Endothelial cell of umbilical vein (primary cell): ENCODE results near the gene KRT83. TPM values are rescaled to one million over a fixed set of nuclear protein-coding genes. Genes with fewer than 3 reads are reported as not detected.

Source experiments
- BruUV-seq: library from RNA; stranded (reverse); fragments of 400-500 nt; replicated peaks from 2 replicates; lab custom pipeline; 2021; lab: Mats Ljungman, UMichigan
- CTCF ChIA-PET: fragments of 300-600, 350-600 bp; sonication (Branson Sonifier 250); formaldehyde crosslinking; loops from one replicate; lab custom pipeline; 2021; ENCODE audit warnings: antibody characterized with exemption, inconsistent platforms; lab: Charles Lee
- POLR2A ChIA-PET: fragments of 300-600, 350-600 bp; sonication (Branson Sonifier 250); formaldehyde crosslinking; loops from one replicate; lab custom pipeline; 2021; ENCODE audit warnings: antibody characterized with exemption, inconsistent platforms; lab: Charles Lee
- DNase-seq: peaks from one replicate; pipeline ENCODE4 v3.0.0-alpha.2; 2011; ENCODE audit warnings: low read depth, low spot score
- FAIRE-seq: peaks from 2 replicates; lab custom pipeline; 2011; peaks lifted over from hg19 to GRCh38; lab: Jason Lieb, UNC
- H2AFZ ChIP-seq: 2 replicates; pipeline ENCODE4 v1.6.0; 2012; ENCODE audit warnings: low read depth, low read length, control low read depth, inconsistent platforms
- H3K27ac ChIP-seq: 2 replicates; pipeline ENCODE4 v1.5.1; 2011; ENCODE audit warnings: low read depth, mild to moderate bottlenecking, control low read depth, low read length, moderate library complexity; ENCODE audit not compliant: insufficient read depth
- H3K27me3 ChIP-seq, 2 experiments: 2 replicates each; pipeline versions ENCODE4 v1.6.0 to v1.6.1; 2011; ENCODE audit warnings: low read length in 2 of 2, mixed read lengths in 1 of 2; ENCODE audit not compliant: control insufficient read depth in 2 of 2, insufficient read depth in 2 of 2
- H3K36me3 ChIP-seq, 2 experiments: 2 replicates in 1 of 2; 3 replicates in 1 of 2; pipeline ENCODE4 v1.5.1; 2011; ENCODE audit warnings: low read length in 2 of 2, mild to moderate bottlenecking in 1 of 2, moderate library complexity in 1 of 2; ENCODE audit not compliant: control insufficient read depth in 2 of 2, insufficient read depth in 2 of 2; ENCODE audit errors: extremely low read depth in 1 of 2
- H3K4me1 ChIP-seq: 3 replicates; pipeline ENCODE4 v1.5.1; 2011; ENCODE audit warnings: mild to moderate bottlenecking, low read length; ENCODE audit not compliant: control insufficient read depth, insufficient read depth; ENCODE audit errors: extremely low read depth
- H3K4me2 ChIP-seq: 2 replicates; pipeline ENCODE4 v1.6.1; 2011; ENCODE audit warnings: low read length, control low read depth, mixed read lengths; ENCODE audit not compliant: insufficient read depth
- H3K4me3 ChIP-seq, 3 experiments: fragments of 200-600 bp in 1 of 3; sonication (generic), shearing (Covaris generic) in 1 of 3; replicated peaks in 1 of 3; 2 replicates each; pipeline ENCODE4 v1.5.1; 2011 to 2016; ENCODE audit warnings: control low read depth in 3 of 3, low read length in 3 of 3, mild to moderate bottlenecking in 2 of 3, inconsistent platforms in 1 of 3, low read depth in 1 of 3, moderate library complexity in 1 of 3; ENCODE audit not compliant: insufficient read depth in 1 of 3
- H3K79me2 ChIP-seq: 2 replicates; pipeline ENCODE4 v1.6.0; 2012; ENCODE audit warnings: low read length, inconsistent platforms; ENCODE audit not compliant: control insufficient read depth, insufficient read depth
- H3K9ac ChIP-seq: replicated peaks from 2 replicates; pipeline ENCODE3; 2011; ENCODE audit warnings: low read length, control low read depth; ENCODE audit not compliant: insufficient read depth; ENCODE audit errors: extremely low read depth
- H3K9me1 ChIP-seq: replicated peaks from 3 replicates; pipeline ENCODE4 v1.6.0; 2011; ENCODE audit warnings: mild to moderate bottlenecking, low read length; ENCODE audit not compliant: control insufficient read depth, insufficient read depth; ENCODE audit errors: extremely low read depth
- H3K9me3 ChIP-seq: replicated peaks from 2 replicates; pipeline ENCODE4 v1.5.1; 2012; ENCODE audit warnings: low read length, inconsistent platforms; ENCODE audit not compliant: control insufficient read depth, insufficient read depth
- H4K20me1 ChIP-seq: replicated peaks from 2 replicates; pipeline ENCODE3; 2011; ENCODE audit warnings: mild to moderate bottlenecking, low read length; ENCODE audit not compliant: control insufficient read depth, insufficient read depth; ENCODE audit errors: extremely low read depth
- CTCF ChIP-seq, 2 donors: IDR thresholded peaks; 1 replicate in 1 of 2; 2 replicates in 1 of 2; pipeline ENCODE4 v1.5.1; 2011; ENCODE audit warnings: low read length in 2 of 2, mild to moderate bottlenecking in 2 of 2, moderate library complexity in 2 of 2, control low read depth in 1 of 2, inconsistent platforms in 1 of 2, low read depth in 1 of 2; ENCODE audit not compliant: insufficient read depth in 1 of 2; ENCODE audit errors: extremely low read depth in 1 of 2
- EZH2 ChIP-seq: IDR thresholded peaks from 2 replicates; pipeline ENCODE4 v1.6.1; 2012; ENCODE audit warnings: borderline replicate concordance, low read depth, mild to moderate bottlenecking, moderate library complexity, low read length, inconsistent platforms; ENCODE audit not compliant: severe bottlenecking
- FOS ChIP-seq: IDR thresholded peaks from 2 replicates; pipeline ENCODE4 v1.6.1; 2011; ENCODE audit warnings: mild to moderate bottlenecking, low read length, moderate library complexity, borderline replicate concordance; ENCODE audit not compliant: insufficient read depth
- GATA2 ChIP-seq: IDR thresholded peaks from 2 replicates; pipeline ENCODE4 v1.7.0; 2011; ENCODE audit warnings: low read depth, mild to moderate bottlenecking, moderate library complexity, mixed read lengths, low read length; ENCODE audit not compliant: insufficient read length, insufficient read depth
- JUN ChIP-seq: IDR thresholded peaks from 2 replicates; pipeline ENCODE4 v1.6.1; 2011; ENCODE audit warnings: borderline replicate concordance, low read depth; ENCODE audit not compliant: insufficient read length, insufficient read depth
- MAX ChIP-seq: IDR thresholded peaks from 2 replicates; pipeline ENCODE4 v1.6.1; 2011; ENCODE audit not compliant: insufficient read depth, insufficient read length
- MYC ChIP-seq: IDR thresholded peaks from one replicate; pipeline ENCODE4 v1.6.1; 2011; ENCODE audit warnings: mild to moderate bottlenecking, low read depth, low read length
- POLR2A ChIP-seq: IDR thresholded peaks from 2 replicates; pipeline ENCODE4 v1.6.1; 2012; ENCODE audit warnings: low read depth, mild to moderate bottlenecking, control low read depth, low read length
- POLR2AphosphoS5 ChIP-seq: IDR thresholded peaks from 2 replicates; pipeline ENCODE4 v1.6.1; 2012; ENCODE audit warnings: low read depth, mild to moderate bottlenecking, control low read depth, low read length, moderate library complexity; ENCODE audit not compliant: insufficient read depth
- dilution Hi-C: fragments of 300-500 bp; cut with MboI; formaldehyde crosslinking; loops from one replicate; pipeline ENCODE4 v1.15.0; 2019; ENCODE audit warnings: low sequenced_read_pairs; ENCODE audit not compliant: extremely low pct_ligation_motif_present
- intact Hi-C: fragments of 100-400 bp; cut with micrococcal nuclease; formaldehyde crosslinking; loops from one replicate; pipeline ENCODE4 v1.10.0; 2022
- polyA plus RNA-seq, 4 experiments: library from polyadenylated mRNA; depleted of rRNA in 3 of 4; stranded (reverse) in 3 of 4; unstranded in 1 of 4; fragments of >200 nt; gene quantifications; 2 replicates each; pipeline versions ENCODE4 v1.2.1 to v1.2.3, GENCODE V29; 2011 to 2012; ENCODE audit warnings: missing spikeins in 1 of 4
- total RNA-seq: library from RNA; stranded (reverse); gene quantifications from 2 replicates; pipeline ENCODE4 v1.2.3, GENCODE V29; 2021

Gene KRT83
- total and polyA plus RNA-seq, 2 donors (not counting 3 experiments of a cell fraction or from before 2014, with no cell fraction given) = not detected

GRCh38 chr12:52331039-52331438 lies 9.8 kb upstream of the KRT83 start:
- TF ChIP-seq GATA2 (no peak), JUN (no peak), POLR2A (no peak), FOS (no peak), MYC (no peak), CTCF (IDR thresholded peaks at IDR 0.05; ENCODE audit: extremely low read depth in 1 of 2, insufficient read depth in 1 of 2, low read depth in 1 of 2, low read length in 2 of 2) (no peak), EZH2 (no peak), POLR2AphosphoS5 (no peak), MAX (no peak)

More at GRCh38 chr12:52331039-52331438, 9.8 kb upstream of the KRT83 start:
- H3K9ac ChIP-seq = no peak overlapping the region
- dilution Hi-C loops (no loop called here), intact Hi-C loops (no loop called here)
- ChIA-PET CTCF (interaction anchor here (0.8 to 1.5 kb wide), 4 partner anchors 52 to 175 kb away, joined by 3 to 4 read pairs (median 4); no protein-coding TSS in a partner anchor), POLR2A (no interaction called here)
- no peak overlapping the region for H2AFZ ChIP-seq
- BruUV-seq = no TSS peak
- H3K36me3 ChIP-seq = no peaks in the 10 kb centered on the region
- H4K20me1 ChIP-seq = no peaks in the 10 kb centered on the region
- H3K9me1 ChIP-seq = no peaks in the 10 kb centered on the region
- DNase-seq (no peak), FAIRE-seq (no peak)
- no peak overlapping the region for H3K4me3 ChIP-seq
- H3K79me2 ChIP-seq = no peaks in the 10 kb centered on the region
- no peaks in the 10 kb centered on the region for H3K9me3 ChIP-seq
- H3K4me2 ChIP-seq = no peak overlapping the region
- H3K4me1 ChIP-seq = no peaks in the 10 kb centered on the region
- peaks cover 24 to 25% of the 10 kb centered on the region in 2 experiments for H3K27me3 ChIP-seq
- H3K27ac ChIP-seq = no peak overlapping the region
